RWPE1 (cell line): Measurements from ENCODE around the gene IGSF11.

Experiments
- CTCF ChIA-PET: fragments of 350-600 bp; sonication (Branson Sonifier 250); formaldehyde crosslinking; extraction: SDS; loops from one replicate; lab custom pipeline; 2021; lab: Yijun Ruan, JAX
- POLR2A ChIA-PET: fragments of 400-600 bp; formaldehyde crosslinking; extraction: SDS; loops from one replicate; lab custom pipeline; 2020; ENCODE audit warnings: antibody characterized with exemption; ENCODE audit not compliant: low non-redundant PET; lab: Yijun Ruan, JAX
- DNase-seq: peaks from one replicate; pipeline ENCODE4 v3.0.0; 2012; ENCODE audit warnings: low spot score
- H3K27ac ChIP-seq: fragments of 450-650 bp; 2 replicates; pipeline ENCODE4 v1.5.1; 2017
- TF ChIP-seq, protein P1 (sequence below): fragments of 450-650 bp; conservative IDR thresholded peaks from 2 replicates; pipeline ENCODE4 v1.5.1; 2017; ENCODE audit warnings: low read depth, mild to moderate bottlenecking

IGSF11 gene

GRCh38 chr3:119062892-119063291 is 28.2 kb upstream of the IGSF11 start:
- TF ChIP-seq, protein P1, sequence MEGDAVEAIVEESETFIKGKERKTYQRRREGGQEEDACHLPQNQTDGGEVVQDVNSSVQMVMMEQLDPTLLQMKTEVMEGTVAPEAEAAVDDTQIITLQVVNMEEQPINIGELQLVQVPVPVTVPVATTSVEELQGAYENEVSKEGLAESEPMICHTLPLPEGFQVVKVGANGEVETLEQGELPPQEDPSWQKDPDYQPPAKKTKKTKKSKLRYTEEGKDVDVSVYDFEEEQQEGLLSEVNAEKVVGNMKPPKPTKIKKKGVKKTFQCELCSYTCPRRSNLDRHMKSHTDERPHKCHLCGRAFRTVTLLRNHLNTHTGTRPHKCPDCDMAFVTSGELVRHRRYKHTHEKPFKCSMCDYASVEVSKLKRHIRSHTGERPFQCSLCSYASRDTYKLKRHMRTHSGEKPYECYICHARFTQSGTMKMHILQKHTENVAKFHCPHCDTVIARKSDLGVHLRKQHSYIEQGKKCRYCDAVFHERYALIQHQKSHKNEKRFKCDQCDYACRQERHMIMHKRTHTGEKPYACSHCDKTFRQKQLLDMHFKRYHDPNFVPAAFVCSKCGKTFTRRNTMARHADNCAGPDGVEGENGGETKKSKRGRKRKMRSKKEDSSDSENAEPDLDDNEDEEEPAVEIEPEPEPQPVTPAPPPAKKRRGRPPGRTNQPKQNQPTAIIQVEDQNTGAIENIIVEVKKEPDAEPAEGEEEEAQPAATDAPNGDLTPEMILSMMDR: no peak
- H3K27ac ChIP-seq: no peak overlapping the region
- ChIA-PET POLR2A (no interaction called here), CTCF (no interaction called here)
- no peak for DNase-seq

- H3K27ac ChIP-seq: no peak overlapping the region
- no peak for DNase-seq
- ChIA-PET POLR2A (no interaction called here), CTCF (interaction anchor here (1.3 kb wide), 1 partner anchor 10 kb away, joined by 4 read pairs; the partner anchor contains the start of gene IGSF11)
- TF ChIP-seq, protein P1: no peak
These were observed 9.9 kb upstream of the IGSF11 start for GRCh38 chr3:119044593-119044992.

DNA sequence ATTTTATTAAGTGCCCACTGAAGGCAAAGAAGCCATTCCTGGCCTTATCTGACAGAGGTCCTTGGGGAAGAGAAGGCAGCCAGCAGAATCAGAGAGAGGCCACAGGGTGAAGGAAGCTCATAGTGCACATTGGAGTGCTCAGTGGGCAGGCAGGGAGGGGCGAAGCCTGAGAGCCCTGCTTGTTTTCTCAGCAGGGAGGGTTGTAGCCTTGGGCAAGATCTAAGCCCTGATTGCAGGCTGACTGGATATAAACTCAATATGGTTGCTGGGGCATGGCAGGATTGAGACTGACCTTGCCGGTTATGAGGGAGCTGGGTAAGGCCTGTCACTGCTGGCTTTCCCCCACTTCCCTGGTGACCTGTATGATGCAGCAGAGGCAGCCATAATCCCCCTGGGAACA is 7.5 kb upstream of the IGSF11 start:
- POLR2A ChIA-PET: no interaction called here
- H3K27ac ChIP-seq: no peak overlapping the region
- TF ChIP-seq, protein P1: no peak
- CTCF ChIA-PET: interaction anchor here (0.6 kb wide), 1 partner anchor 765 kb away, joined by 3 read pairs; no protein-coding TSS in a partner anchor
- DNase-seq: no peak

GRCh38 chr3:119035014-119035346 is 334 bp upstream of the IGSF11 start:
- ChIA-PET CTCF (interaction anchor here (0.5 to 2.7 kb wide), 13 partner anchors 9 to 1634 kb away, joined by 3 to 45 read pairs (median 4); no protein-coding TSS in a partner anchor), POLR2A (no interaction called here)
- no peak for DNase-seq
- TF ChIP-seq, protein P1: peak; percentile 27
- no peak overlapping the region for H3K27ac ChIP-seq

DNA sequence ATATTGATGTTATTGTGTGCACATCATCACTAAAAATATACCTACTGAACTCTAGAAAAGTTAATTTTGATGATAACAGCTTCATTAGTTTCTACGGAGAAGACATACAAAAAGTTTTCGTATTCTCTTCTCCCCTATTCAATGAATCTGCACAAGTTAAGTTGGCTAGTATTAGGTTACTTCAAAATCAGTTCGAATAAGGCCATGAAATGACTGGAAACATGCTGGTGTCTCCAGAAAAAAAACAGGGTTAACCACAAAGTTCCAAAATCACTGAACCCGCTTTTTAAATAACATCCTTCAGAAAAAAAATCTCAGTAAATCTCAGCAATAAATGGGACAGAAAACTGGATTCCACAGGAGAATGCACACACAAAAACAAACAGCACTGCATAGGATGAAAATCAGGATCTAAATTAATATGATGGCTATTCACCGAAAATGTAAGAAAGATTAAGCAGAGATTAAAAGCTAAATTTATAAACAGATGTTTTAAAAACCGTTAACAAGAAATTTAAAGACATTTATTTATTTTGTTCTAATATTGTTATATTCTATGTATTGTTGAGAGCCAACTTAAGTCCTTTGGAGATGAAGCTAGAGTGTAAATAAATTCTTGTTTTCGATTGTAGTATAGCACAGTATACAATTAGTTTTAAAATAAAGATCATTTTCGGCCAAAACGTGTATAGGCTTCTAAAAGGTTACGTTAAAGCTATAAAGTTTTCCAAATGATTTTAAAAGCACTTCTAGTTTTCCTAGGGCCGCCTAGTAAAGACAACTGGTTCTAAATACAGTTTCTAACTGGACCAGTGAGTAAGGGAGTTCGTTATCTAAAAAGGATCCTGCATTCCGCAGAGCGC is 1.0 kb downstream of the IGSF11 start:
- ChIA-PET CTCF (interaction anchor here (0.6 to 2.7 kb wide), 7 partner anchors 10 to 1036 kb away, joined by 3 to 45 read pairs (median 3); no protein-coding TSS in a partner anchor), POLR2A (no interaction called here)
- no peak for DNase-seq
- H3K27ac ChIP-seq: no peak overlapping the region
- TF ChIP-seq, protein P1: no peak

DNA sequence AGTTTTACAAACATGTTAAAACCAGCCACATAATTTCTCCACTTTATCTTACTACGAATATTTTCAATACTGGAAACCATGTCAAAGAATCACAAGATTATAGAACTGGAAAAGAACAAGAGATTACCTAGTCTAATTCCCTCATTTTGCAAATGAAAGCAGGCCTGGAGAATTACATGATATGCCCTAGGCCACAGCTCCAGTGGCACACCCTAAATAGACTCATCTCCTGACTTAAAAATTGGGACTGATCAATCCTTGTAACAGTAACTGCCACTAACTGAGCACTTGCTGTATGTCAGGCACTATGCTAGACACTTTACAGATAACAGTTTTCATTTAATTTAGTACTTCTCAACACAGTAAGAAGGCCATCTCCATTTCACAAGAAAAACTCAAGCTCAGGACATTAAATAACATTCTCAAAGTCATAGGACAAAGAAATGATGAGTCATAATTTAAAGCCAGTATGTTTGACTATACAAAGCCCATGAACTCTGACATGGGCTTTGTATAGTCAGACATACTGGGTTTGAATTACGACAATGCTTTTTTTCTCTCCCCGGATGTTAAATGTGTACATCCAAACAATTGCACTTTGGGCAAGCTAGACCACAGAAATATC is 9.4 kb downstream of the IGSF11 start:
- no peak overlapping the region for H3K27ac ChIP-seq
- no peak for DNase-seq
- CTCF ChIA-PET: interaction anchor here (1.8 kb wide), 1 partner anchor 141 kb away, joined by 5 read pairs; no protein-coding TSS in a partner anchor
- TF ChIP-seq, protein P1: no peak
- POLR2A ChIA-PET: interaction anchor here (0.5 kb wide), 1 partner anchor 297 kb away, joined by 3 read pairs; no protein-coding TSS in a partner anchor
